Mesothelial cell of epicardium (in vitro differentiated cells): Measurements from ENCODE around the gene TGM2. TPM values are rescaled to one million over a fixed set of nuclear protein-coding genes. Genes with fewer than 3 reads are reported as not detected.

Source experiments
- DNase-seq, 2 experiments: peaks; one replicate each; pipeline ENCODE4 v3.0.0; 2021; ENCODE audit warnings: low spot score in 2 of 2; ENCODE audit not compliant: unreplicated experiment in 2 of 2
- H3K27ac Mint-ChIP-seq: 2 replicates; pipeline ENCODE4 v1.8.0; 2021; ENCODE audit warnings: mixed read lengths
- H3K27me3 Mint-ChIP-seq: 2 replicates; pipeline ENCODE4 v1.8.0; 2021; ENCODE audit warnings: low read depth, mixed read lengths
- H3K36me3 Mint-ChIP-seq: 2 replicates; pipeline ENCODE4 v1.8.0; 2021; ENCODE audit warnings: mixed read lengths
- H3K4me1 Mint-ChIP-seq: 2 replicates; pipeline ENCODE4 v1.8.0; 2021; ENCODE audit warnings: mixed read lengths
- H3K4me3 Mint-ChIP-seq: 2 replicates; pipeline ENCODE4 v1.8.0; 2021; ENCODE audit warnings: mild to moderate bottlenecking, moderate library complexity, mixed read lengths
- H3K9me3 Mint-ChIP-seq: 2 replicates; pipeline ENCODE4 v1.8.0; 2021; ENCODE audit warnings: mixed read lengths
- total RNA-seq: library from RNA; stranded (reverse); gene quantifications from 3 replicates; pipeline ENCODE4 v1.2.1, GENCODE V29; 2021
- TF ChIP-seq, protein P1 (sequence below): fragments of 200-600 bp; sonication (generic); IDR thresholded peaks from one replicate; pipeline ENCODE4 v1.5.0; 2021; ENCODE audit warnings: antibody characterized with exemption; ENCODE audit not compliant: unreplicated experiment

The TGM2 gene
- total RNA-seq, 1 donor from 2014 or later = 35.7 TPM

DNA sequence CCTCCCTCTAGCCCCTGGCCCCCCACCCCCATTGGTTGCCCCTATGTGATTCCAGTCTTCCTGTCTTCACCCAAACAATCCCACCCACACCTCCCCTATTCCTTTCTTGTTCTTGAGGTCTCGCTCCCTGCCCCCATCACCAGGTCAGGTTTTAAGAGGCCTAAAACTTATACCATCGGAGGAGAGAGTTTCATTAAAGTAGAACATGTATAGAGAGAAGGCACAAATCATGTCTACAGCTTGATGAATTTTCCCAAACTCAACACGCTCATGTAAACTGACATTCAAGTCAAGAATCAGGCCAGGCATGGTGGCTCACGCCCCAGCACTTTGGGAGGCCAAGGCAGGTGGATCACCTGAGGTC is 44.5 kb downstream of the TGM2 start:
- Mint-ChIP-seq H3K27ac (no peak overlapping the region), H3K9me3 (peaks cover 16% of the 10 kb centered on the region), H3K27me3 (no peaks in the 10 kb centered on the region), H3K4me3 (no peak overlapping the region), H3K36me3 (peaks cover 6% of the 10 kb centered on the region), H3K4me1 (peaks cover 25% of the 10 kb centered on the region)
- no peak for DNase-seq
- TF ChIP-seq, protein P1, sequence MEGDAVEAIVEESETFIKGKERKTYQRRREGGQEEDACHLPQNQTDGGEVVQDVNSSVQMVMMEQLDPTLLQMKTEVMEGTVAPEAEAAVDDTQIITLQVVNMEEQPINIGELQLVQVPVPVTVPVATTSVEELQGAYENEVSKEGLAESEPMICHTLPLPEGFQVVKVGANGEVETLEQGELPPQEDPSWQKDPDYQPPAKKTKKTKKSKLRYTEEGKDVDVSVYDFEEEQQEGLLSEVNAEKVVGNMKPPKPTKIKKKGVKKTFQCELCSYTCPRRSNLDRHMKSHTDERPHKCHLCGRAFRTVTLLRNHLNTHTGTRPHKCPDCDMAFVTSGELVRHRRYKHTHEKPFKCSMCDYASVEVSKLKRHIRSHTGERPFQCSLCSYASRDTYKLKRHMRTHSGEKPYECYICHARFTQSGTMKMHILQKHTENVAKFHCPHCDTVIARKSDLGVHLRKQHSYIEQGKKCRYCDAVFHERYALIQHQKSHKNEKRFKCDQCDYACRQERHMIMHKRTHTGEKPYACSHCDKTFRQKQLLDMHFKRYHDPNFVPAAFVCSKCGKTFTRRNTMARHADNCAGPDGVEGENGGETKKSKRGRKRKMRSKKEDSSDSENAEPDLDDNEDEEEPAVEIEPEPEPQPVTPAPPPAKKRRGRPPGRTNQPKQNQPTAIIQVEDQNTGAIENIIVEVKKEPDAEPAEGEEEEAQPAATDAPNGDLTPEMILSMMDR = no peak

DNA sequence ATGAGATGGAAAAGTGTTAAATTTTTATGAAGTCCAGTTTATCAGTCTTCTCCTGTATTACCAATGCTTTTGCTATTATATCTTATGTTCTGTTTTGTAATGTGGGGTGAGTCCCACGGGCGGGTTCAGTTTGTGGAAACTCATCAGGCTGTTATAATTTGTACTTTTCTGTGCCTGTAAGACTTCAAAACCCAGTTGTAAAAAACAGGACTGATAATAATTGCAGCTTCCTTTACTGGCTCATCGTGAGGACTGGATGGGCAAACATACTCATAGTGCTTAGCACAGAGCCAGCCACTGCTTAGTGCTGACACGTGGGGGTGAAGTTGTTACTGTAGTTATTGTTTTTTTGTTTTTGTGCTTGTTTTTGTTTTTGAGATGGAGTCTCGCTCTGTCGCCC is 45.6 kb downstream of the TGM2 start:
- Mint-ChIP-seq H3K27me3 (no peaks in the 10 kb centered on the region), H3K9me3 (peaks cover 16% of the 10 kb centered on the region), H3K4me3 (no peak overlapping the region), H3K4me1 (peaks cover 19% of the 10 kb centered on the region), H3K36me3 (peaks cover 6% of the 10 kb centered on the region), H3K27ac (no peak overlapping the region)
- DNase-seq = no peak
- TF ChIP-seq, protein P1 = no peak

DNA sequence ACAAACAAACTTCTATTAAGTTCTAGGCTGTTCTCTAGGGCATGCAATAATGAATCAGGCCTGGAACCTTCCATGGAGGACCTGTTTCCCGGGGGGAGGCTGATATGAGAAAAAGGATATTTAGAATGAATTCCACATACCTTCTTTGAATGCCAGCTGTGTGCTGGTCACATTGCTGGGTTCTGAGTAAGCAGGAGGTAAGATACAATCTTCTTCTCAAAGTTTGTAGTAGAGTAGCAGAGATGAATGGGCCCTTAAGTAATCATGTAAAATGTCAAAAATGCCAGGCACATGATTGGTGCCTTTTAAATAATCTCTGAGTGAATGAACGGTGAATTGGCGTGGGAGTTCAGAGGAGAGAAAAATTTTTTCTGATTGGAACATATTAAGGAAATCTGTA is 47.4 kb downstream of the TGM2 start:
- TF ChIP-seq, protein P1 = no peak
- Mint-ChIP-seq H3K27ac (peak overlapping the region; percentile 35), H3K4me3 (no peak overlapping the region), H3K4me1 (peaks cover 15% of the 10 kb centered on the region), H3K9me3 (peaks cover 16% of the 10 kb centered on the region), H3K36me3 (peaks cover 6% of the 10 kb centered on the region), H3K27me3 (no peaks in the 10 kb centered on the region)
- peak in 1 of 2 experiments; percentile 3 for DNase-seq

DNA sequence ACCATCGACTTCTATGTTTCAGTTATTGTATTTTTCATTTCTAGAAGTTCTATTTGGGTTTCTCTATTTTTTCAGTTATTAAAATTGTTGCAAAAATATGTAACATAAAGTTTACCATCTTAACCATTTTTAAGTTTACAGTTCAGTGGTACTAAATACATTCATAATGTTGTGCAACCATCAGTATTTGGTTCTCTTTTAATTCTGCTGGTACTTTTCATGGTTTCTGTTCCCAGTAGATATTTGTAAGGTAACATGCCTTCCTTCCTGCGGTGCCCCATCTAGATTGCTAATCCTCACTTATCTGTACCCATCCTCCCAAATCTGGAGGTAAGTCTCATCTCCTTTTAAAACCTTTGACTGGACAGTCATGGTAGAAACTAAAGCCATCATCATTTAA is 47.9 kb downstream of the TGM2 start:
- Mint-ChIP-seq H3K36me3 (peaks cover 6% of the 10 kb centered on the region), H3K27me3 (no peaks in the 10 kb centered on the region), H3K4me1 (peaks cover 12% of the 10 kb centered on the region), H3K27ac (peak overlapping the region; percentile 35), H3K4me3 (no peak overlapping the region), H3K9me3 (peaks cover 16% of the 10 kb centered on the region)
- DNase-seq = no peak
- TF ChIP-seq, protein P1 = no peak

DNA sequence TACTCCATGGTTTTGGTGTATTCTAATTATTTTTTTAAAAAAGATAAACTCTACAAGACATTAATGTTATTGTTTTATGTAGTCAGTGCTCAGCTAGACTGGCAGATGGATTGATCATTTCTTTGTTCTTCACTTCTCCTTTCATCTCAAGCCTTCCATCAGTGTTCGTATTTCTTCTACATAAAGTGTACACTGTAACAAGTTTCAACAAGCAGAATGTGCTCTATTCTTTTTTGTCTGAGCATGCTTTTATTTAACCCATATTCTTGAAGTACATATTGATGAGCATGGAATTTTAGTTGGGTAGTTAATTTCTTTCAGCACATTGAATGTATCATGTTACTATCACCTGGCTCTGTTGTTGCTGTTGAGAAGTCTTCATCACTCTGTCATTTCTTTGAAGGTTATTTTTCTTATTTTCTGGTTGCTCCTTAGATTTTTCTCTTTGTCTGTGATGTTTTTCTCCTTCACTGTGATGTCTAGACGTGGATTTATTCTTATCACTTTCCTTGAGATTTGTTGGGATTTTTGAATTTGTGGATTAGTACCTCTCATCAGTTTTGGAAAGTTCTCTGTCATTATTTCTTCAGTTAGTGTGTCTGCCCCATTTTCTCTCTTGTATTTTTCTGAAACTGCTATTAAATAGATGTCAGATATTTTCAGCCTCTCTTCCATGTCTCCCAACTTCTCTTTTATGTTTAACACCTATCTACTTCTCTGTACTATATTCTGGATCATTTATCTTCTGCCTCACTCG is 48.5 kb downstream of the TGM2 start:
- TF ChIP-seq, protein P1 = no peak
- no peak for DNase-seq
- H3K4me1 Mint-ChIP-seq = peaks cover 18% of the 10 kb centered on the region
- H3K36me3 Mint-ChIP-seq = peaks cover 6% of the 10 kb centered on the region
- no peaks in the 10 kb centered on the region for H3K27me3 Mint-ChIP-seq
- peaks cover 16% of the 10 kb centered on the region for H3K9me3 Mint-ChIP-seq
- H3K4me3 Mint-ChIP-seq = no peak overlapping the region
- H3K27ac Mint-ChIP-seq = peak overlapping the region; percentile 28
